A549 (cell line): ENCODE data around the gene PRKX. TPM values are rescaled to one million over a fixed set of nuclear protein-coding genes. Genes with fewer than 3 reads are reported as not detected.
"Not testable (repeated sequence)": the region's sequence is repeated elsewhere in the genome, so short reads cannot be mapped to it uniquely, and the experiment has no call there.

Experiments used
- ATAC-seq, 2 experiments: fragments of 200-7000 bp in 1 of 2; fragments of >200 bp in 1 of 2; cut with Nextera tagmentation in 1 of 2; cut with Tn5 transposase in 1 of 2; 3 replicates each; pipeline versions ENCODE4 v1.8.0 to v1.9.1; 2018 to 2020; ENCODE audit warnings: mild to moderate bottlenecking in 1 of 2, moderate library complexity in 1 of 2
- CTCF ChIA-PET: fragments of 300-600 bp; sonication (Branson Sonifier 250); formaldehyde crosslinking; extraction: SDS; loops from one replicate; lab custom pipeline; 2021; ENCODE audit warnings: antibody characterized with exemption, inconsistent platforms; lab: Yijun Ruan, JAX
- POLR2A ChIA-PET: fragments of 350-600 bp; formaldehyde crosslinking; extraction: SDS; loops from one replicate; lab custom pipeline; 2021; ENCODE audit warnings: antibody characterized with exemption, inconsistent platforms; lab: Yijun Ruan, JAX
- DNase-seq, 2 experiments: peaks; one replicate each; pipeline versions ENCODE4 v3.0.0 to v3.0.0-alpha.2; 2011 to 2016; ENCODE audit warnings: low read depth in 1 of 2, low spot score in 1 of 2
- FAIRE-seq: peaks from 2 replicates; lab custom pipeline; 2011; peaks lifted over from hg19 to GRCh38; lab: Jason Lieb, UNC
- H3K27ac ChIP-seq, 2 experiments: fragments of >200 bp; sonication (Bioruptor Twin); formaldehyde crosslinking; 3 replicates each; pipeline ENCODE4 v1.5.1; 2016 to 2017
- H3K4me1 ChIP-seq: fragments of >200 bp; sonication (Bioruptor Twin); formaldehyde crosslinking; 3 replicates; pipeline ENCODE4 v1.6.1; 2016
- H3K4me2 ChIP-seq: fragments of >200 bp; sonication (Bioruptor Twin); formaldehyde crosslinking; 3 replicates; pipeline ENCODE4 v1.6.1; 2016
- H3K4me3 ChIP-seq: fragments of >200 bp; sonication (Bioruptor Twin); formaldehyde crosslinking; 3 replicates; pipeline ENCODE4 v1.5.1; 2016
- H3K9me3 ChIP-seq: fragments of >200 bp; sonication (Bioruptor Twin); formaldehyde crosslinking; 3 replicates; pipeline ENCODE4 v1.6.1; 2016
- CBX8 ChIP-seq: fragments of 200-600 bp; sonication (generic); IDR thresholded peaks from 2 replicates; pipeline ENCODE4 v1.6.1; 2016
- EP300 ChIP-seq, 2 experiments: fragments of >200 bp; sonication (Bioruptor Twin); formaldehyde crosslinking; IDR thresholded peaks; 2 replicates in 1 of 2; 3 replicates in 1 of 2; pipeline ENCODE4 v1.6.1; 2016 to 2017
- ESRRA ChIP-seq: fragments of 150-350 bp; IDR thresholded peaks from 2 replicates; pipeline ENCODE4 v1.6.1; 2014; ENCODE audit warnings: mild to moderate bottlenecking, low read length, borderline replicate concordance
- HOXB5 ChIP-seq: fragments of 250-450 bp; sonication (Bioruptor Pico); IDR thresholded peaks from 2 replicates; pipeline ENCODE4 v1.5.0; 2020; ENCODE audit warnings: mild to moderate bottlenecking, moderate library complexity
- MYC ChIP-seq: IDR thresholded peaks from 2 replicates; pipeline ENCODE4 v1.6.1; 2012; ENCODE audit warnings: mild to moderate bottlenecking, inconsistent platforms, low read length, improper control_type of control experiment, borderline replicate concordance
- REST ChIP-seq: fragments of 200-600 bp; sonication (generic); IDR thresholded peaks from 2 replicates; pipeline ENCODE4 v1.6.1; 2016; ENCODE audit warnings: antibody characterized with exemption, mild to moderate bottlenecking, moderate library complexity
- SMC3 ChIP-seq: fragments of >200 bp; sonication (Bioruptor Twin); formaldehyde crosslinking; IDR thresholded peaks from 3 replicates; pipeline ENCODE4 v1.6.1; 2018; ENCODE audit warnings: inconsistent platforms
- TFCP2L1 ChIP-seq: fragments of 250-450 bp; sonication (Bioruptor Pico); IDR thresholded peaks from 2 replicates; pipeline ENCODE4 v1.5.0; 2021; ENCODE audit warnings: mild to moderate bottlenecking
- USF2 ChIP-seq: fragments of 450-650 bp; IDR thresholded peaks from 2 replicates; pipeline ENCODE4 v1.6.1; 2014; ENCODE audit warnings: antibody characterized with exemption
- ZFP36 ChIP-seq: fragments of 450-650 bp; IDR thresholded peaks from 2 replicates; pipeline ENCODE4 v1.6.1; 2014; ENCODE audit warnings: borderline replicate concordance; ENCODE audit not compliant: partially characterized antibody
- WGBS: methylation state at CpG from one replicate; pipeline ENCODE4 v1.1.6; 2017; ENCODE audit errors: missing lambda C conversion rate; 5-methylcytosine and 5-hydroxymethylcytosine counted together
- polyA plus RNA-seq, 4 experiments: library from polyadenylated mRNA; depleted of rRNA in 3 of 4; stranded (reverse); fragments of >200 nt; fragmentation: RNase III in 1 of 4; extraction: RNeasy Plus Mini Kit Qiagen cat#74134 plus additional on column Dnase treatment in 1 of 4; gene quantifications; 2 replicates in 3 of 4; 3 replicates in 1 of 4; pipeline ENCODE4 v1.2.3, GENCODE V29; 2011 to 2017

The PRKX gene
- polyA plus RNA-seq, 2 of the 4 experiments (the other 2 are of a cell fraction), result 18.2 to 36.0 TPM

- TF ChIP-seq REST (no peak), ESRRA (no peak), EP300 (IDR thresholded peaks at IDR 0.05) (no peak), ZFP36 (no peak), HOXB5 (no peak), SMC3 (no peak)
Measured at GRCh38 chrX:3717742-3718420, 4.4 kb upstream of the PRKX start (continued).

- ChIA-PET POLR2A (no interaction called here), CTCF (no interaction called here)
- Histone ChIP-seq H3K4me1 (peaks cover 7% of the 10 kb centered on the region; the same call in 1 of the 3 replicates), H3K4me2 (no peak overlapping the region), H3K27ac (no peak overlapping the region), H3K4me3 (no peak overlapping the region), H3K9me3 (no peaks in the 10 kb centered on the region)
- no peak for TF ChIP-seq USF2
- no peak for TF ChIP-seq SMC3
- no peak for DNase-seq
- FAIRE-seq, result no peak
- no peak for ATAC-seq
- 43% methylated on average over 3 of the region's 3 CpGs for WGBS
Measured at GRCh38 chrX:3715921-3716320, 2.5 kb upstream of the PRKX start.

- H3K4me1 ChIP-seq, H3K4me2 ChIP-seq, H3K9me3 ChIP-seq, DNase-seq, H3K4me3 ChIP-seq, ATAC-seq, H3K27ac ChIP-seq, FAIRE-seq: not testable (repeated sequence)
- POLR2A ChIA-PET, result interaction anchor here (1.4 kb wide), 1 partner anchor 93 kb away, joined by 3 read pairs; no protein-coding TSS in a partner anchor
- CTCF ChIA-PET, result interaction anchor here (1.1 kb wide), 1 partner anchor 64 kb away, joined by 3 read pairs; no protein-coding TSS in a partner anchor
- WGBS, result 91% methylated on average over 18 of the region's 38 CpGs
Measured at GRCh38 chrX:3714706-3715479, 1.4 kb upstream of the PRKX start.

GRCh38 chrX:3713937-3714434, 537 bp upstream of the PRKX start:
- ChIA-PET CTCF (interaction anchor here (1.4 kb wide), 1 partner anchor 62 kb away, joined by 3 read pairs; no protein-coding TSS in a partner anchor), POLR2A (interaction anchor here (1.4 kb wide), 1 partner anchor 94 kb away, joined by 3 read pairs; no protein-coding TSS in a partner anchor)
- no peak for DNase-seq
- no peaks in the 10 kb centered on the region for H3K9me3 ChIP-seq
- ATAC-seq, result peak in 1 of 2 experiments; percentile 49; a peak in 3 of 6 replicates
- 17% methylated on average over 10 of the region's 15 CpGs for WGBS
- peaks cover 7% of the 10 kb centered on the region; the same call in 1 of the 3 replicates for H3K4me1 ChIP-seq
- peak overlapping the region; percentile 82 for H3K4me2 ChIP-seq
- H3K27ac ChIP-seq, result peak overlapping the region; percentile 87 to 95
- TF ChIP-seq CBX8 (no peak), HOXB5 (no peak), MYC (no peak), TFCP2L1 (CRISPR knock-in tag) (no peak)
- FAIRE-seq, result no peak
- H3K4me3 ChIP-seq, result peak overlapping the region; percentile 63
